HFF-Myc (cell line): ENCODE measurements around the gene GNAI2.
A peak's percentile ranks its signal among the peaks of the same experiment; 100 is the strongest.

Source experiments
- DNase-seq: peaks from one replicate; pipeline ENCODE4 v3.0.0-alpha.2; 2011; ENCODE audit warnings: low read depth; ENCODE audit errors: extremely low read depth
- H3K4me3 ChIP-seq: replicated peaks from 2 replicates; pipeline ENCODE4 v1.5.1; 2011; ENCODE audit warnings: low read depth, mild to moderate bottlenecking, control low read depth, low read length
- CTCF ChIP-seq: IDR thresholded peaks from 2 replicates; pipeline ENCODE4 v1.5.1; 2012; ENCODE audit warnings: mild to moderate bottlenecking, low read depth, low read length, control low read depth; ENCODE audit errors: missing control alignments

GNAI2 gene

GRCh38 chr3:50245251-50245745, 9.3 kb downstream of the GNAI2 start:
- H3K4me3 ChIP-seq, result peak overlapping the region; percentile 30; the same call in 1 of the 2 replicates
- DNase-seq, result no peak
- no peak for TF ChIP-seq CTCF

GRCh38 chr3:50245831-50246516, 10.0 kb downstream of the GNAI2 start:
- H3K4me3 ChIP-seq, result peak overlapping the region; percentile 30
- no peak for DNase-seq
- peak; percentile 98 for TF ChIP-seq CTCF

GRCh38 chr3:50246517-50246954, 10.5 kb downstream of the GNAI2 start:
- no peak overlapping the region for H3K4me3 ChIP-seq
- no peak for TF ChIP-seq CTCF
- peak; percentile 83 for DNase-seq

GRCh38 chr3:50248387-50248786, 12.4 kb downstream of the GNAI2 start:
- no peak for DNase-seq
- H3K4me3 ChIP-seq, result no peak overlapping the region
- TF ChIP-seq CTCF, result no peak

GRCh38 chr3:50249457-50249856, 13.5 kb downstream of the GNAI2 start:
- no peak overlapping the region for H3K4me3 ChIP-seq
- DNase-seq, result no peak
- TF ChIP-seq CTCF, result no peak

GRCh38 chr3:50250514-50250913, 14.5 kb downstream of the GNAI2 start:
- no peak for DNase-seq
- H3K4me3 ChIP-seq, result no peak overlapping the region
- no peak for TF ChIP-seq CTCF

GRCh38 chr3:50251220-50251619, 15.2 kb downstream of the GNAI2 start:
- no peak for DNase-seq
- no peak for TF ChIP-seq CTCF
- no peak overlapping the region for H3K4me3 ChIP-seq
